ENCODE data around the gene SLC1A1.
"Not testable (repeated sequence)": the region's sequence is repeated elsewhere in the genome, so short reads cannot be mapped to it uniquely, and the experiment has no call there.

SLC1A1 gene

DNA sequence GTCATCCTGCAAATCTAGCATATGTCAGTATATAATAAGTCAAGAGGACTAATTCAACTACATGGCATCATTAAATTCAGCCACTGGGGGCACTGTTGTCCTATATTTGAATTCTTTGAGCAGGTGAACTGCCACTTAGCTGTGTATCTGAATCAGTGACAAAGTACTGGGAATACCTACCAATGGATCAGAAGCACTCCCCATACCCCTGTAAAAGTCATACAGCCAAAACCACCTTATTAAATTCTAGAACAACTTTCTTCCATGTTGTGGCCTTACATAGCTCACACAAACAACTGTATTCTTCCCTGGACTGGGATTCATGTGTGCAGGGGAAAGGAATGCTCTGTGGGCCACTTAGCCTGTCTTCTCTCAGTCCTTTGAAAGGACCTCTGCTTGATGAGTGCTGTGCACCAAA lies 114.4 kb downstream of the SLC1A1 start:
- Histone ChIP-seq H3K27me3 (ENCODE audit: control insufficient read depth in 1 of 2, insufficient read depth in 1 of 2, low read length in 2 of 2) (no peaks in the 10 kb centered on the region), H2BK12ac (ENCODE audit: low read length in 2 of 2) (no peak overlapping the region), H3K36me3 (ENCODE audit: control insufficient read depth in 1 of 2, insufficient read depth in 2 of 2, low read depth in 1 of 2, low read length in 2 of 2) (no peaks in the 10 kb centered on the region), H3K4me3 (ENCODE audit: insufficient read depth in 1 of 2, low read depth in 1 of 2, low read length in 2 of 2) (no peak overlapping the region), H3K4ac (ENCODE audit: low read depth in 1 of 2, low read length in 2 of 2) (no peak overlapping the region), H2BK120ac (ENCODE audit: low read depth, low read length) (no peak overlapping the region), H3K4me2 (ENCODE audit: low read length, poor library complexity, severe bottlenecking) (no peak overlapping the region), H2AK5ac (ENCODE audit: low read length, severe bottlenecking) (no peak overlapping the region), H3K18ac (ENCODE audit: low read depth in 1 of 2, low read length in 2 of 2) (no peak overlapping the region), H4K91ac (ENCODE audit: low read length) (no peak overlapping the region), H2BK15ac (ENCODE audit: low read depth, poor library complexity, severe bottlenecking) (no peak overlapping the region), H3K14ac (ENCODE audit: low read length in 2 of 2) (no peak overlapping the region), H2AFZ (ENCODE audit: low read depth, low read length) (no peak overlapping the region), H3K79me1 (replicated peaks; ENCODE audit: low read length, poor library complexity, severe bottlenecking) (no peaks in the 10 kb centered on the region), H3K23ac (ENCODE audit: low read length in 2 of 2) (no peak overlapping the region), H3K27ac (ENCODE audit: low read length, poor library complexity, severe bottlenecking) (no peak overlapping the region), H3K4me1 (ENCODE audit: control insufficient read depth, insufficient read depth, low read depth, low read length) (no peaks in the 10 kb centered on the region), H2BK5ac (ENCODE audit: low read depth, low read length, poor library complexity, severe bottlenecking) (no peak overlapping the region), H3K9ac (ENCODE audit: low read length) (no peak overlapping the region), H3K9me3 (ENCODE audit: control insufficient read depth, low read length) (no peaks in the 10 kb centered on the region), H4K8ac (ENCODE audit: low read length) (no peak overlapping the region)
- DNase-seq = peak; percentile 67

DNA sequence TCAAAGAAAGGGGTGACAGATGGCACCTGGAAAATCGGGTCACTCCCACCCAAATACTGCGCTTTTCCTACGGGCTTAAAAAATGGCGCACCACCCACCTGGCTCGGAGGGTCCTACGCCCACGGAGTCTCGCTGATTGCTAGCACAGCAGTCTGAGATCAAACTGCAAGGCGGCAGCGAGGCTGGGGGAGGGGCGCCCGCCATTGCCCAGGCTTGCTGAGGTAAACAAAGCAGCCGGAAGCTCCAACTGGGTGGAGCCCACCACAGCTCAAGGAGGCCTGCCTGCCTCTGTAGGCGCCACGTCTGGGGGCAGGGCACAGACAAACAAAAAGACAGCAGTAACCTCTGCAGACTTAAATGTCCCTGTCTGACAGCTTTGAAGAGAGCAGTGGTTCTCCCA lies 115.8 kb downstream of the SLC1A1 start:
- not testable (repeated sequence) for H3K4me3 ChIP-seq (ENCODE audit: insufficient read depth in 1 of 2, low read depth in 1 of 2, low read length in 2 of 2); H3K23ac ChIP-seq (ENCODE audit: low read length in 2 of 2); DNase-seq; H3K27me3 ChIP-seq (ENCODE audit: control insufficient read depth in 1 of 2, insufficient read depth in 1 of 2, low read length in 2 of 2); H3K36me3 ChIP-seq (ENCODE audit: control insufficient read depth in 1 of 2, insufficient read depth in 2 of 2, low read depth in 1 of 2, low read length in 2 of 2); H4K8ac ChIP-seq (ENCODE audit: low read length); H3K18ac ChIP-seq (ENCODE audit: low read depth in 1 of 2, low read length in 2 of 2); H2BK120ac ChIP-seq (ENCODE audit: low read depth, low read length); H2AK5ac ChIP-seq (ENCODE audit: low read length, severe bottlenecking); H3K9me3 ChIP-seq (ENCODE audit: control insufficient read depth, low read length); H2BK5ac ChIP-seq (ENCODE audit: low read depth, low read length, poor library complexity, severe bottlenecking); H3K4me2 ChIP-seq (ENCODE audit: low read length, poor library complexity, severe bottlenecking); H2AFZ ChIP-seq (ENCODE audit: low read depth, low read length); H2BK12ac ChIP-seq (ENCODE audit: low read length in 2 of 2); H3K4me1 ChIP-seq (ENCODE audit: control insufficient read depth, insufficient read depth, low read depth, low read length); H4K91ac ChIP-seq (ENCODE audit: low read length); H3K4ac ChIP-seq (ENCODE audit: low read depth in 1 of 2, low read length in 2 of 2); H2BK15ac ChIP-seq (ENCODE audit: low read depth, poor library complexity, severe bottlenecking); H3K27ac ChIP-seq (ENCODE audit: low read length, poor library complexity, severe bottlenecking); H3K14ac ChIP-seq (ENCODE audit: low read length in 2 of 2); H3K79me1 ChIP-seq (replicated peaks; ENCODE audit: low read length, poor library complexity, severe bottlenecking); H3K9ac ChIP-seq (ENCODE audit: low read length)
- WGBS = 90% methylated on average over 11 of the region's 15 CpGs

DNA sequence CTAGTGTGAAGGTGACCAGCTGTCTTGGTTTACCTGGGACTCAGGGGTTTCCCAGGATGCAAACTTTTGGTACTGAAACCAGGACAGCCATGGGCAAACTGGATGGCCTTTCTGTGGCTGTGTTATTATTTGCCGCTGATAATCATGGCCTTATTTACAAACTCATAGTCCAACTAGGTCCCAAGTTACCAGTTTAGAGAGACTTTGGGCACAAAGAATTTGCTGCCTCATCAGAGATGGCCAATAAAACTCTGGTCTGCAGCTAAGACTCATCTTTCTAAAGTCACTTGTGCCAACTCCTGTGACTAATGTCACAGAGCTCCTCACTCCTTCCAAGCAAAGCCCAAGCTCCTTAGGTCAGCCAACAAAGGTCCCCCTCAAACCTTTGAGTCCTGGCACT lies 124.4 kb downstream of the SLC1A1 start:
- Histone ChIP-seq H3K18ac (ENCODE audit: low read depth in 1 of 2, low read length in 2 of 2) (no peak overlapping the region), H3K4me1 (ENCODE audit: control insufficient read depth, insufficient read depth, low read depth, low read length) (no peaks in the 10 kb centered on the region), H3K36me3 (ENCODE audit: control insufficient read depth in 1 of 2, insufficient read depth in 2 of 2, low read depth in 1 of 2, low read length in 2 of 2) (no peaks in the 10 kb centered on the region), H3K9ac (ENCODE audit: low read length) (peak overlapping the region; percentile 37), H3K4me3 (ENCODE audit: insufficient read depth in 1 of 2, low read depth in 1 of 2, low read length in 2 of 2) (peak overlapping the region in 1 of 2 experiments; percentile 17), H3K9me3 (ENCODE audit: control insufficient read depth, low read length) (no peaks in the 10 kb centered on the region), H2BK12ac (ENCODE audit: low read length in 2 of 2) (no peak overlapping the region), H3K27me3 (ENCODE audit: control insufficient read depth in 1 of 2, insufficient read depth in 1 of 2, low read length in 2 of 2) (no peaks in the 10 kb centered on the region), H3K23ac (ENCODE audit: low read length in 2 of 2) (no peak overlapping the region), H2BK15ac (ENCODE audit: low read depth, poor library complexity, severe bottlenecking) (no peak overlapping the region), H3K14ac (ENCODE audit: low read length in 2 of 2) (no peak overlapping the region), H3K27ac (ENCODE audit: low read length, poor library complexity, severe bottlenecking) (no peak overlapping the region), H4K8ac (ENCODE audit: low read length) (no peak overlapping the region), H4K91ac (ENCODE audit: low read length) (no peak overlapping the region), H2AK5ac (ENCODE audit: low read length, severe bottlenecking) (no peak overlapping the region), H2BK5ac (ENCODE audit: low read depth, low read length, poor library complexity, severe bottlenecking) (no peak overlapping the region), H2BK120ac (ENCODE audit: low read depth, low read length) (no peak overlapping the region), H3K4ac (ENCODE audit: low read depth in 1 of 2, low read length in 2 of 2) (no peak overlapping the region), H2AFZ (ENCODE audit: low read depth, low read length) (no peak overlapping the region), H3K4me2 (ENCODE audit: low read length, poor library complexity, severe bottlenecking) (no peak overlapping the region), H3K79me1 (replicated peaks; ENCODE audit: low read length, poor library complexity, severe bottlenecking) (no peaks in the 10 kb centered on the region)
- no peak for DNase-seq
- WGBS = 100% methylated on average over 1 of the region's 1 CpG

- no peaks in the 10 kb centered on the region for H3K79me1 ChIP-seq (replicated peaks; ENCODE audit: low read length, poor library complexity, severe bottlenecking)
- no peak overlapping the region for H4K8ac ChIP-seq (ENCODE audit: low read length)
- no peak overlapping the region for H3K18ac ChIP-seq (ENCODE audit: low read depth in 1 of 2, low read length in 2 of 2)
- WGBS = 71% methylated on average over 4 of the region's 4 CpGs
- H3K4me3 ChIP-seq (ENCODE audit: insufficient read depth in 1 of 2, low read depth in 1 of 2, low read length in 2 of 2) = peak overlapping the region in 1 of 2 experiments; percentile 17
- no peak overlapping the region for H4K91ac ChIP-seq (ENCODE audit: low read length)
- H3K4ac ChIP-seq (ENCODE audit: low read depth in 1 of 2, low read length in 2 of 2) = no peak overlapping the region
- no peak overlapping the region for H3K4me2 ChIP-seq (ENCODE audit: low read length, poor library complexity, severe bottlenecking)
- H2BK120ac ChIP-seq (ENCODE audit: low read depth, low read length) = no peak overlapping the region
- H3K14ac ChIP-seq (ENCODE audit: low read length in 2 of 2) = no peak overlapping the region
- no peaks in the 10 kb centered on the region for H3K36me3 ChIP-seq (ENCODE audit: control insufficient read depth in 1 of 2, insufficient read depth in 2 of 2, low read depth in 1 of 2, low read length in 2 of 2)
- H2BK15ac ChIP-seq (ENCODE audit: low read depth, poor library complexity, severe bottlenecking) = no peak overlapping the region
- H3K9me3 ChIP-seq (ENCODE audit: control insufficient read depth, low read length) = no peaks in the 10 kb centered on the region
- H3K23ac ChIP-seq (ENCODE audit: low read length in 2 of 2) = no peak overlapping the region
- H2AK5ac ChIP-seq (ENCODE audit: low read length, severe bottlenecking) = no peak overlapping the region
- H2AFZ ChIP-seq (ENCODE audit: low read depth, low read length) = no peak overlapping the region
- H3K27me3 ChIP-seq (ENCODE audit: control insufficient read depth in 1 of 2, insufficient read depth in 1 of 2, low read length in 2 of 2) = no peaks in the 10 kb centered on the region
- H3K4me1 ChIP-seq (ENCODE audit: control insufficient read depth, insufficient read depth, low read depth, low read length) = no peaks in the 10 kb centered on the region
- no peak overlapping the region for H2BK12ac ChIP-seq (ENCODE audit: low read length in 2 of 2)
- H3K9ac ChIP-seq (ENCODE audit: low read length) = peak overlapping the region; percentile 37
- no peak overlapping the region for H2BK5ac ChIP-seq (ENCODE audit: low read depth, low read length, poor library complexity, severe bottlenecking)
- DNase-seq = peak; percentile 51
- no peak overlapping the region for H3K27ac ChIP-seq (ENCODE audit: low read length, poor library complexity, severe bottlenecking)
Measured at GRCh38 chr9:4615251-4615650, 125.0 kb downstream of the SLC1A1 start.

Data from mesenchymal stem cell (in vitro differentiated cells and primary cell).